Activated CD4-positive, alpha-beta T cell treated with anti-CD3 and anti-CD28 coated beads, Interleukin-2, Interleukin-6, amounts not matched to agents 100 ng/mL and 50 ng/mL, durations not matched to agents 16 hours and 8 hours (primary cell): Measurements from ENCODE around the gene DGCR8.
A peak's percentile ranks its signal among the peaks of the same experiment; 100 is the strongest.

Experiments used
- DNase-seq: peaks from one replicate; pipeline ENCODE4 v3.0.0-alpha.2; 2020

Gene DGCR8

DNA sequence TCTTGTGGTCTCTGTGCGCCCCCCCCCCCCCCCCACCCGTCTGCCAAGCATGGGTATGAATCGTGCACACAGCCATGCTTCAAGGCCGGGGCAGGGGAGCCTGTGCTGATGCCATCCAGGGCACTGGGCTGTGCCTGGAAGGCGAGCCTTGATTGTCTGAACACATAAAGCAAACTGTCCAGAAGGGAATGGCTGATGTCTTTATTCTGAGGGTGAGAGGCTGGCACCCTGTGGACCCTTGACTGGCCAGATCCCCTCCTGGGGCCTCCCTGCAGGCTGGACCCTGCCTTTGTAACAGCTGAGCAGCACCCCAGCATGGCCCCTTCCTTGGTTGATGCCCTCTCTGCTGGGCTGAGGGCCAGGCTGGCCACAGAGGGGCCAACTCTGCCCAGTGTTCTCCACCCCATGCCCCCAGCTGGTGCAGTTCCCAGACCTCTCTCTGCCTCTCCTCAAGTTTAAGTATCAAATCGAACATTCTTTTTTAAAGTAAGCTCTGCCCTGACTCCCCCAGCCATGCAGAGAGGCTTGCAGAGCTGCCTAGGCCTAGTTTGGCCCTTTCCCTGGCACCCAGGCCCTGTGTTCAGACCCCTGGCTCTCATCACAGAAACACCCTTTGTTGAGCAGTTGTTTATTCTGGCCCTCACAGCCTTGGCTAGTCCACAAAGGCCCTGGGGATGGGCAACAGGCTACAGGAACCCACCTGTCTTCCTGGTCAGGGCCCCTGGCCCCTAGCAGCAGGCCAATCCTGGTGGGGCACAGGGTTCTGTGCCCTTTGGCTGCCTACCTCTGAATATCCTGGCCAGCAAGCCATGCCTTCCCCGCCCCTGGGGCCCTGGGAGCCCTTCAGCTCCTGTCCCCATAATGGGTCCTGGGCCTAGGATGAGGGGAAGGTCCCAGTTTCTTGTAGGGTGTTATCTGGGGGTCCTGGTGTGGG is 31.9 kb downstream of the DGCR8 start:
- DNase-seq: no peak

DNA sequence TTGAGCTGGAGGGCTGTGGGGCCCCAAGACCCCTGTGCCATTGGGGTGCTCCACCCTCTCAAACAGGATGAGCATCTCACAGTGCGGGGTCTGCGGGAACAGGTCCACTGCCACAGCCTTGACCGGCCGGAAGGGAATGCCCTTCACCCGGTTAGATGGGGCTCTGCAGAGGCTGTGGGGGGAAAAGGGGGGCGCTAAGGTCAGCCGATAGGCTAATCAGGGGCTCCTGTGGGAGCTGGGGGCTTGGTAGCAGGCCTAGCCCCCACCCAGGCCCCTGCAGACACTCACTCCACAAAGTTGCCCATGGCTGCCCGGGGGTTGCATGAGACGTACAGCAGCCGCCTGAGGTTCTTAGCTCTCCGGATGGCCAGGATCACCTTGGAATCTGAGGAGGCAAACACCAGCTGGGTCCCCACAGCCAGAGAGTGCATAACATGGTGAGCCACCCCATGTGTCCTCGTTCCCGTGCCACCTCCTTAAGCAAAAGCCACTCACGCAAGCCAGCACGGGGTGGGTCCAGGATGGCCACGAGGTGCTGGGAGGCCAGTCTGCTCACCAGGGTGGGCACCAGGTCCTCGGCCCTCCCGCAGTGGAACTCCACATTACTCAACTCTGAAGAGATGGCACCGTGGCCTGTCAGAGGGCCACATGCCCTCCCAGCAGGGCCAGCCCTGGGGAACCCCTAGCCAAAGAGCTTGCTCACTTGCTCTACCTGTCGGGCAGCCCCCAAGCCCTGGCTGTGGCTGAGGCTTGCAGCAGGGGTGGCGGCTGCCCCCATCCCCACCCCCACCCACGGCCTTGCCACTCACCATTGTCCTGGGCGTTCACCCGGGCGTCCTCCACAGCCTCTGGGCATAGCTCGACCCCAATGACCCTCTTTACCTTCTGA is 32.8 kb downstream of the DGCR8 start:
- DNase-seq: no peak

DNA sequence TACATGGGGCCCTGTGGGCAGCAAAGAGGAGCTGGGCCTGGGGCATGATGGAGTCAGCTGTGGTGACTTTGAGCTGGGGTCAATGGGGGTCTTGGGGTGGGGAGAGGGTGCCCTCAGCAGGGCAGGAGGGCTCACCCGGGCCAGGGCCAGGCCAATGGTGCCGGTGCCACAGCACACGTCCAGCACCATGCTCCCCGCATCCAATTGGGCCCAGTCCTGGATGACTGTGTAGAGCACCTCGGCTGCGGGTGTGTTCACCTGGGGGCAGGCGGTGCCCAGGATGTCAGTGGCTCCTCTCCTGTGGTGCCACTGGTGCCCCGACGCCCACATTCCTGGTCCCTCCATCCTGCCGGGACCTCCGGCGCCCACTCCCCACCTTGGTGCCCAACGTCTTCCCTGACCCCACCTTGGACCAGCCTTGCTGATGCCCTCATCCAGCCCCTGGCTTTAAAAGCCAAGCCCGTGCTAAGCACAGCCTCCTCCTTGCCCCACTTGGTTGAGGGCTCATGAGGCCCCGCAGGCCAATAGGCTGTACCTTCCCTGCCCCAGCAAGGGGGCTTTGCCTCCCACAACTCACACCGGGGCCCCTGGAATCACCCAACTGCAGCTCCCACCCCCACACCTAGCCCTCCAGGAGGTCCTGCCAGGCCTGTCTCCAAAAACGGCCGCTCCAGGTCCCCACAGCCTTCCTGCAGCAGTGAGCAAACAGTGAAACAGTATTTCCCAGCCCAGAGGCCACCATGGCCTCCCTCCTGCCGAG is 33.7 kb downstream of the DGCR8 start:
- no peak for DNase-seq

DNA sequence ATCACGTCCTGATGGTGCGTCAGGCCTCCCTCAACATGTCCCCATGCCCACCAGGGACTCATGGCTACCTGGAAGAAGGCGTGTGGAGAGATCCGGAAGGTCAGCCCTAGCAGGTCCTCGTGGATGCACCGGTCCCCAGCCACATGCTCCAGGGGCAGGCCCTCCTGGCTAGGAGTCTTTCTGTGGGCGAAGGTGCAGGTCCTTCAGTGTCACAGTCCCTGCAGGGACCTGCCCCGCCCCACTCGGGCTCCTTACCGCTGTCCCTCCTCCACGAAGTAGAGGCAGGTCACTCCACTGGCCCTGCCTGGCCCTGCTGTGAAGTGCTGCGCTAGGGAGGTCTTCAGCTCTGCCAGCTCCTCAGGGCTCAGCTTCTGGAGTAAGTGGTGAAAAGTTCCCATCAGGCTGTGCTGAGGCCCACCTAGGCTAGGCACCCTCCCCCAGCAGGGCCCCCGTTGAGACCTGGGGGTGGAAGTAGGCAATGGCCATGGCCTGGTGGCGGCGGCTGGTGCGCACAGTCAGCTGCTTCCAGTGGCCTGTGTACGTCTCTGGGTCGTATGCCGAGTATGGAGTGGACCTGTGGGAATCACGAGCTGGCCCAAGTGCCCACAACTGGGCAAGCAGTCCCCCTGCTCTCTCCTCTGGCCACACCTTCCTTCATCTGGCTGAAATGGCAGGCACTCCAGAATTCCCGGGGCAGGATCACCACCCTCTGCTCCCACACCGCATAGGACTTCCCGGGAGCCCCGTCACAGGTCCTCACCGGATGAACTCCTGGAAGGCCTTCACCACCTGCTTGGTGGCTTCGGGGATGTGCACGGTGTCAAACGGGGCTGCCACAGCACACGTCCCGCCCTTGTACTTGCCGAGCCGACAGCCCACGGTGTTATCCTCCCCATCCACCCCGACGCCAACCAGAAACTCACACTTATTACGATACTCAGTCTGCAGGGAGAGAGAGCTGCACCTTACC is 34.8 kb downstream of the DGCR8 start:
- DNase-seq: no peak

DNA sequence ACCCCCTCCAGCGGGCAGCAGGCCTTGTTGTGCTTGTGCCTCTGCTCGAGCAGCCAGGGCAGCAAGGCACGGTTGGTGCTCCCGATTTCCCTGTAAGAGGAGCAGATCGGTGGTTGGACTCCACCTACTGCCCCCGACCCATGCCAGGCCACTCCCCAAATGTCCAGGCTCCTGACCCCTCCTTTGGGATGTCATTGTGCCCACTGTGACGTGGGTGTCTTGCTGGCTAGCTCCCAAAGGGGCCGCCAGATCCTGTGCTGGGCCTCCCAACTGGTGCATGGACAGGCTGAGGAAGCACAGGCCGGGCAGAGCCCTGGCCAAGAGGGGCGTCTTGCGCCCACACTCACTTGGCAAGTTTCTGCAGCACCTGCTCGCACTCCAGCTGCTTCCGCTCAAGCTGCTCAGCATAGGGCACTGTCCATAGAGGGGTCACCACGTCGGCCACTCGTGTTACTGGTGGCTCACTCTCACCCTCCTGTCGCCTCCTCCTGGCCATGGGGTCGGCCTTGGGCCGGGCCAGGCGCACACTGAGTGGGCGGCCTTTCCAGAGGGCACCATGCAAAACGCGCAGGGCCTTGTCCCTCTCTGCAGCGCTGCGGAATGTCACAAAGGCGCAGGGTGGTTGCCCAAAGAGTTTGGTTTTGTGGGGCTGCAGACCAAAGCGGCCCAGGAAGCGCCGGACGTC is 35.8 kb downstream of the DGCR8 start, which contains the start of gene RANBP1:
TSS of gene RANBP1 (plus strand) at position 414 of the 685 bp plus-strand sequence. CDS start at position 495, 81 bp downstream.
- no peak for DNase-seq

DNA sequence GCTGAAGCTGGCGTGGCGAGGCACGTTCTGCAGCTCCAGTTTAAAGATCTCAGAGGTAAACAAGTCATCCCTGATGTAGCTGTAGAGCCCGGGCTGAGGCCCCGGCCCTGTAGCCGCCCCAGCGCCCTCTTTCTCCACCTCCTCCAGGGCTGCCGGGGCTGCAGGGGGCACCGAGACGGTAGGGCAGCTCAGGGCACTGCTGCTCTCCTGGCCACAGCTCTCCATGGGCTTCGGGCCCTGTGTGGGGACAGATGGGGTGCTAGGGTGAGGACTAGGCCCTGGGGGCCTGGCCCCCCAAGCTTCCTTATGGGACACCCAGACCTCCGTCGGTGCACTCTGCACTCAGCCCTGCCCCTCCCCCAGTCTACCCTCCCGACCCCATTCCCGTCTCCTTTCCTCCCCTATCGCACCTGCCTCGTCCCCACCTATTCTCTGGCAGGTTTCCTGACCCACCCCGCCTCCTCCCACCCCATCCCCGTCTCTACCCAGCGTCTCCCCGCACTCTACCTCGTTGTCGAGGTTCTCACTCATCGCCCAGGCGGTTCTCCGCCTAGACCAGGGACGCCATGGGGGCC is 36.4 kb downstream of the DGCR8 start:
- DNase-seq: no peak

DNA sequence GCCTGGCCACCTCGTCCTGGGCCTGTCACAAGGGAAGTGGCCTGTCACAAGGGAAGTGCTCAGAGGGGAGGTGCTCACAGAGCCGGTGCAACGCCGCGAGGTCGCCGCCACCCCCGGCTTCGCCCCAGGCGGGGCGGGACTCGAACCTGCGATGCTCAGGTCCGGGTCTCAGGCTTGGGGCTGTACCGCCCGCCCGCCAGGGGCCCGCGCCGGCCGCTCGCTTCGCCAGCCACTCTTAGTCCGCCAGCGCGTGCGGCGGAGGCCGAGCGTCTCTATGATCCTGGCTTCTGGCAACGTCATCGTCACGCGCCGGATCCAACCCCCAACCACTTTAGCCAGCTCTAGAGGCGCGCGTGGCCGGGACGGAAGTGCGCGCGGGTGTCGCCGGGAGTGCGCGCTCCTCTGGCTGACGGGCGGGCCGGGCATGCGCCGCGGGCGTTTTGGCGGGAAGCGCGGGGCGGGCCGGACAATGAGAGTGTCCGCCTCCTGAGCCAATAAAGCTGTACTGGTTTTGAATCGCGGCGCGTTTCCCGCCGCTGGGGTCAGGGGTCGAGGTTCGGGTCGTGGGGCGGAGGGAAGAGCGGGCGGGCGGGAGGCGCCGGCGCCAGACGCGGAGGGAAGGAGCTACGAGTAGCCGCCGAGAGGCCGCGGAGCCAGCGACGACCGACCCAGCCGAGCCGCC is 37.1 kb downstream of the DGCR8 start, which contains the start of gene TRMT2A:
TSS of gene TRMT2A (minus strand) at position 276 of the 682 bp plus-strand sequence. CDS start 320 bp downstream, outside the sequence.
- DNase-seq: peak; percentile 98

DNA sequence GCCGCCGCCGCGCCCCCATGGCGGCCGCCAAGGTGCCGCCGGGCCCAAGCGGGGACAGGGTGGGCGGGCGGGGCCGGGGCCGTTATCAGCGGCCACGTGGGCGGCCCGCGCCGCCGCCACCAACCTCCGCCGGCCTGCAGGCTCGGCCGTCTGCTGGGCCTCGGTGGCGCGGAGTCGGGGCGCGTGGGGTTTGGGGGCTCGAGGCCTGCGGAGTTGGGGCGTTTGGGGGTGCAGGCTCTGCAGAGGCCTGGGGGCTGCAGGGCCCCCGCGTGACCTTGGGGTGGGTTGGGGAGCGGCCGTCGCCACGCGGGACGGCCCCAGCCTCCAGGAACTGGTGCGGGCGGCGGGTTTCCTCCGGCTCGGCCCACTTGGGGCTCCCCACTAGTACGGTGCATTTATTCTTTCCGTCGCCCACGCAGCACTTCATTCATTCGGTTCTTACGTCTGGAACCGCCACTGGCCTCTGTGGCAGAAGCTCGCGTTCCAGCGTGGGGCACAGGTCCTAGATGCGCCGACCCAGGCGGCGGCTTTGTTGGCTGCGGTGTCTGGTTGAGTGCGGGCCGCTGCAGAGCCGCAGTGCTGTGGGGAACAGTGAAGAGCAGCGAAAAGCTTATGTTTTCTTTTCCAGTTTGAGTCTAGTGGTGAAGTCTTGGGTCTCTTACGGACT is 37.7 kb downstream of the DGCR8 start:
- DNase-seq: peak; percentile 62

DNA sequence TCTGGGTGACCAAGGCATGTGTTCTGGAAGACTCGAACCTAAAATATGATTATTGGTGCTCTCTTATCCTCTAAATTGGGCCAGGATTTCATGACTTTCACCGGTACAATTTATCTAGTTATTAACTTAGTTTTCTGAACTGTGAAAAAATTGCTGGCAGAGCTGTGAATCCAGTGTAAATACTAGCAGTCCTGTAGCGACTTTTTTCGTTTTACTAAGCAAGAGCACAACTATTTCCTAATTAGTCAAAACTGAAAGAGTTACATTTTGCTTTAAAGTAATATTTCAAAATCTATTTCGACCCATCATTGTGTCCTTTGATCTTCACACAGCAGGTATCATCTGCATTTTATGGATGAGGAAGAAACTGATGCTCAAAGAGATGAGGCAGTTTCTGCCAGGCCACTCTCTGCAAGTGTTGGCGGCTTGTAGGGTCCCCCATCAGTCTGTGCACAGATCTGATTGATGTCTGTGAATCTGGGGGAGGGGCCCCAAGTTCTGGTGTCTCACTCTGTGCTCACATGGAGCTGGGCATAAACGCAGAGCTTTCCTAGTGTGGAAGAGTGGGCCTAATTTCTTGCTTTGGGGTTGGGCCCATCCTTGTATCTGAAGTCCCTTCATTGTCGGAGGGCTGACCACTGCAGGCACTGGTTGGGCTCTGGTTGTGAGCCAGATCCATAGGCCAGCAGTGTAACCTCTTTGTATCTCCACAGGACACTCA is 38.4 kb downstream of the DGCR8 start:
- peak; percentile 39 for DNase-seq

DNA sequence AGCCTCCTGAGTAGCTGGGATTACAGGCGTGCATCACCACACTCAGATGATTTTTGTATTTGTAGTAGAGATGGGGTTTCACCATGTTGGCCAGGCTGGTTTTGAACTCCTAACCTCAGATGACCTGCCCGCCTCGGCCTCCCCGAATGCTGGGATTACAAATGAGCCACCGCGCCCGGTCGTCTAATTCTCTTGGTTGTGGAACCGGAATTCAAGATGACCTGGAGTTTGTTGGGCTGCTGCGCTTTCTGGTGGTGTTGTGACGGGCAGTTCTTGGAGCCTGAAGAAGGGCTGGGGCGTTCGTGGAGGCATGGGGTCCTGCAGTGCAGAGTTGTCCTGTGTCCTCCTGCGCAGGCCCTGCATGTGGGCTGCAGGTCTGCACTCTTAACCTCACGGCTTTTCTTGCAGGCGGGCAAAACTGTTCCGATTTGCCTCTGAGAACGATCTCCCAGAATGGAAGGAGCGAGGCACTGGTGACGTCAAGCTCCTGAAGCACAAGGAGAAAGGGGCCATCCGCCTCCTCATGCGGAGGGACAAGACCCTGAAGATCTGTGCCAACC is 41.9 kb downstream of the DGCR8 start:
- no peak for DNase-seq

DNA sequence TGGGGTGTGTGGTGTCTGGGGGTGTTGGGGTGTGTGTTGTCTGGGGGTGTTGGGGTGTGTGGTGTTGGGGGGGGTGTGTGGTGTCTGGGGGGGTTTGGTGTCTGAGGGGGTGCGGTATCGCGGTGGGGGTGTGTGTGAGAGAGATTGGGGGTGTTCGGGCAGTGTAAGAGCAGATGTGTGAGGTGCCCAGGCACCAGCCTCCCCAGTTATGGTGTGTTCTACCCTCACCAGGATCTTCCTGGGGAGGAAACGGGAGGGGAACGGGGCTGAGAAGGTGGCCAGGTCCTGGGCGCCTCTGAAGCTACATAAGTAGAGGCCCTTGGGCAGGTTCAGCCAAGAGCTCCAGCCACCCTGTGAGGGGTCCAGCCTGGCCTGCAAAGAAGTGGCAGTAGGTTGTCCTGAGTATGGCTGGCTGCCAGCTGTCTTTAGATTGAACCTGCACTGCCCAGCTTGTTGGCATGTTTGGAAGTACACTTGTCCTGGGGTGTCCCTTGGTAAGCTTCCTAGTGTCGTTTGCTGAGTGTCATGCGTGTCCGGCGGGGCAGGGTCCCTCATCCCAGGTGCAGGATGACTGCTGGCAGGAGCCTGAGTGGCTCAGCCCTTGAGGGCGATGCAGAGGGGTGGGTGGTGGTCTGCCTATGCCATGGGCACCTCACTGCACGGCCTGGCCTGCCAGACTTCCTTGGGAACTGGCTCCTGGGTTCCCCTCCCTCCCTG is 43.5 kb downstream of the DGCR8 start:
- no peak for DNase-seq

DNA sequence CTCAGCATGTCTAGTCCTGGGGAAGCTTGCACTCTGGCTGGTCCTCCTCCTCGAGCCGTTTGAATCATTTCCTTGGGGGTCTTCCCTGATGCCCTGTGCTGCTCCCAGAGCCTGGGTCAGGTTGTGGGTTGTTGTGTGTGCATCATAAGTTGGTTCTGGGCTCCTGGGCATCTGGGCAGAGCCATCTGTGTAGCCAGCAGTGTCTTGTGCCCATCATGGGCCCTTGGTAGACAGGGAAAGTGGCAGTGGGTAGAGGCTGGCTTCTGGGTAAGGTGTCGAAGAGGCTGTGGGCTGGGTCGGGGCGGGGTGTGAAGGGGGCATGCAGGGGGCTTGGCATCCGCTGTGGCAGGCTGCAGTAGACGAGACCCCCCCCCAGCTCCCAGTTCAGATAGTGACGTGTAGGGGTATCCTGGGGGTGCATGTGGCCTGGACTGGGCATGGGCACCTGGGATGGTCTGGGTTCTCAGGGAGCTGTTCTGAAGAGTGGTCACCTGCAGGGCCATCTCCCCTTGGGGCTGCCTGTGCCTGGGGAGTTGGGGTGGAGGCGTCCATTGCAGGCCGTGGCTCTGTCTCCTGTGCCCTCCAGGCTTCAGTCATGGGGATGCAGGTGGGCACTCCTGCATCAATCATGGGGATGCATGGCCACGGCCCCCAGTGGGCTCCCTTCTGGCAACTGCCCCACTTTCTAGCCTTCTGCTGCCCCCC is 44.2 kb downstream of the DGCR8 start:
- no peak for DNase-seq

DNA sequence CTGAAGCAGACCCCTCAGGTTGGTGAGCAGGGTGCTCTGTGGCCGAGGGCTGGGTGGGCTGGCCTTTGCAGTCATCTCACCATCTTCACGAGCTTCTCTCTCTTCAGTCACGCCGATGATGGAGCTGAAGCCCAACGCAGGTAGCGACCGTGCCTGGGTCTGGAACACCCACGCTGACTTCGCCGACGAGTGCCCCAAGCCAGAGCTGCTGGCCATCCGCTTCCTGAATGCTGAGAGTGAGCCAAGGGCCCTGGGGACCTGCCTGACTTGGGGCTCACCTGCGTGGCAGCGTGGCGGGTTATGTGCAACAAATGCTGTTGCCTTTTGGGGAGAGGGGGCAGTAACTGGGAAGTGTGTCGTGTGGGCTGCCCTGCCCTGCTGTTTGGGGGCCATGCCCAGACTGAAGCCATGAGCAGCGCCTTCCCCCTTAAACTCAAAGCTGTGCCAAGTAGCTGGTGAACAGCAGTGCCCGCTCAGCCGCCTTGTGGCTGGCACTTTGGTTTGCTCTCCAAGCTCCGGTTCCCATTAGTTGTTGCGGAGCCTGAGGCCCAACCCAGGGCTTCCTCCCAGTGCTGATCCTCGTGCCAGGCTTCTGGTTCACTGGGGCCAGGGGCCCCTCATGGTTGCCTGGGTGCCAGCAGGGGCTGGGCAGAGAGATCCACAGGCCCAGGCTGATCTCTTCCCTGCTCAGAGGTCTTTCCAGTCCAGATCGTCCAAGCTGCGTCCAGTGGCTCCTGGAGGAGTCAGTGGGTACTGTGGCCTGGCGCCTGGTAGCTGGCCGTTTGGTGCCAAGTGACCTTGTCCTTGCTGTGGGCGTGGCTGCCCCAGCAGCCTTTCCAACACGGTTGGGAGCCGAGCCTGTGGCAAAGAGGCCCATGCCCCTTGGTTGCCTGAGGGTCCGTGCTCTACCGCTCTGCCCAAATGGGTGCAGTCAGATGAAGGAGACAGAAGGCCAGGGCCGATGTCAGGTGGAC is 45.4 kb downstream of the DGCR8 start:
- DNase-seq: no peak

DNA sequence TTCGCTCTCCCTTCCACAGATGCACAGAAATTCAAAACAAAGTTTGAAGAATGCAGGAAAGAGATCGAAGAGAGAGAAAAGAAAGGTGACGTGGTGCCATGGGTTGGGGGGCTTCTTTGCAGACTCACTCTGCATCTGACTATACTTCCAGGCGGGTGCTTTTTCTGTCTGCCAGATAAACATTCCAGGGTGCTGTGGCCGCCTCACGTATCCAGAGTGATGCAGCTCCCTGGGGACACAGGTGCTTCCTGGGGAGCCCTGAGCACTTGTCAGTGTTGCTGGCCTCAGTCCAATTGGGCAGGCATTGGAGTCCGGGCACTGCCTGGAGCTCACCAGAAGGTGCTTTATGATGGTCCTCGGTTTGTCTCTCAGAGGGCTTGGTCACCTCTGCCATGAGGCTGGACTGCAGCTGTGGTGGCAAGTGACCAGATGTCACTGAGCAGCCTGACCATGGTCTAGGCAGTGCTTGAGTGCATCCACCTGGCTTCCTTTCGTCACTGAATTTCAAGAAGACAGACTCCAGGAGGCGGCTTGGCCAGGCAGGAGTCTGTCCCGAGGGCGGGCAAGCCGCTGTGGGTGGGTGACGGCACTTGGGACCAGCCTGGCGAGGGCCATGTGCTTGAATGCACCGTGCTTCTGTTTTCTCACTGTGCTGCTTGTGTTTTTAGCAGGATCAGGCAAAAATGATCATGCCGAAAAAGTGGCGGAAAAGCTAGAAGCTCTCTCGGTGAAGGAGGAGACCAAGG is 46.4 kb downstream of the DGCR8 start:
- no peak for DNase-seq
